Lung (tissue), 12 donors: Measurements from ENCODE around the gene PRICKLE2. TPM values are rescaled to one million over a fixed set of nuclear protein-coding genes. Genes with fewer than 3 reads are reported as not detected.

Source experiments
- ATAC-seq: fragments of 200-7000 bp; cut with Tn5 transposase; one replicate; pipeline ENCODE4 v1.9.1; 2020; ENCODE audit warnings: moderate number of reproducible peaks; ENCODE audit not compliant: insufficient read depth, low FRiP score
- DNase-seq, 3 donors: peaks; one replicate each; pipeline ENCODE4 v3.0.0-alpha.2; 2013 to 2017
- H3K27ac ChIP-seq, 2 donors: one replicate each; pipeline ENCODE4 v1.5.1; 2013; ENCODE audit warnings: mild to moderate bottlenecking in 2 of 2, moderate library complexity in 2 of 2, control low read depth in 1 of 2, inconsistent platforms in 1 of 2, low read depth in 1 of 2, low read length in 1 of 2
- H3K27me3 ChIP-seq, 3 donors: one replicate each; pipeline ENCODE4 v1.5.1; 2013; ENCODE audit warnings: low read length in 2 of 3; ENCODE audit not compliant: control insufficient read depth in 3 of 3, insufficient read depth in 3 of 3
- H3K36me3 ChIP-seq, 4 donors: one replicate each; pipeline ENCODE4 v1.5.1; 2013; ENCODE audit warnings: low read length in 4 of 4, mild to moderate bottlenecking in 1 of 4, moderate library complexity in 1 of 4; ENCODE audit not compliant: control insufficient read depth in 4 of 4, insufficient read depth in 4 of 4
- H3K4me1 ChIP-seq, 5 donors: one replicate each; pipeline ENCODE4 v1.5.1; 2013; ENCODE audit warnings: low read length in 5 of 5, mild to moderate bottlenecking in 2 of 5, moderate library complexity in 1 of 5; ENCODE audit not compliant: control insufficient read depth in 5 of 5, insufficient read depth in 5 of 5
- H3K4me3 ChIP-seq: one replicate; pipeline ENCODE4 v1.5.1; 2013; ENCODE audit warnings: mild to moderate bottlenecking, control low read depth, moderate library complexity
- H3K9ac ChIP-seq, 2 donors: one replicate each; pipeline ENCODE4 v1.5.1; 2013; ENCODE audit warnings: low read length in 2 of 2, control low read depth in 1 of 2; ENCODE audit not compliant: insufficient read depth in 1 of 2
- H3K9me3 ChIP-seq, 4 donors: one replicate each; pipeline ENCODE4 v1.5.1; 2013; ENCODE audit warnings: low read length in 3 of 4, mild to moderate bottlenecking in 1 of 4, moderate library complexity in 1 of 4; ENCODE audit not compliant: control insufficient read depth in 4 of 4, insufficient read depth in 3 of 4
- WGBS, 2 donors: extraction: QIAGEN DNeasy Blood & Tissue Kit; methylation state at CpG; one replicate each; pipeline ENCODE4 v1.1.7; 2013; 5-methylcytosine and 5-hydroxymethylcytosine counted together
- polyA plus RNA-seq, 2 donors: library from polyadenylated mRNA; stranded (reverse); fragments of 200-250 nt; gene quantifications; one replicate each; pipeline ENCODE4 v1.2.1, GENCODE V29; 2013
- total RNA-seq, 2 donors: library from RNA; depleted of rRNA in 1 of 2; stranded (reverse); fragments of >200 nt in 1 of 2; gene quantifications; one replicate each; pipeline ENCODE4 v1.2.1, GENCODE V29; 2014 to 2021
- TF ChIP-seq, protein P1 (sequence below): IDR thresholded peaks from 2 replicates; pipeline ENCODE4 v1.5.1; 2012; ENCODE audit warnings: mild to moderate bottlenecking; ENCODE audit errors: control extremely low read depth, extremely low read depth
- donor health status: control.
- donor health status: control.
- donor health status: Bipolar disorder and iron deficiency.
- donor health status: healthy.
- donor health status: DM: yes; HTN: yes; CAD: no.

PRICKLE2 gene
- total and polyA plus RNA-seq, 4 donors: 4.0 to 88.0 (median 19.9) TPM

DNA sequence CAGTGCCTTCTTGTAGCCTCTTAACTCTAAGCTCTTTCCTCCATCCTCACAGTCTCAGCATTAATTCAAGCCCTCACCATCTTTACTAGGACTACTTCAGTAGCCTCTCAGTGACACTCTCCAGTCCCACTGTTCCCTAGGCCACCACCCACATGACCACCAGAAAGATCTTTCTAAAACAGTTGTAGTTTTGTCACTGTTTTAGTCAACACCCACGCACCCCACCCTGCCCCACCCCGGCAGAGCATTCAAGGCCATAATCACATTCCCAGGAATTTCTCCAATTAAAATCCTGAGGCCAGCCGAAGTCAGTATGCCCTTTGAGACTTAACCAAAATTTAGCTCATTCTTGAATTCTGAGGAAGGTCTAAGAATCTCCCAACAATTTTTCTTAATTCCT is 170.8 kb downstream of the PRICKLE2 start:
- Histone ChIP-seq H3K9ac (no peak overlapping the region), H3K27ac (no peak overlapping the region), H3K36me3 (no peaks in the 10 kb centered on the region), H3K27me3 (no peaks in the 10 kb centered on the region), H3K4me1 (peaks cover 0 to 2% (median 0%) of the 10 kb centered on the region in 5 donors), H3K4me3 (no peak overlapping the region), H3K9me3 (no peaks in the 10 kb centered on the region)
- ATAC-seq (no peak), DNase-seq (no peak)
- TF ChIP-seq, protein P1, sequence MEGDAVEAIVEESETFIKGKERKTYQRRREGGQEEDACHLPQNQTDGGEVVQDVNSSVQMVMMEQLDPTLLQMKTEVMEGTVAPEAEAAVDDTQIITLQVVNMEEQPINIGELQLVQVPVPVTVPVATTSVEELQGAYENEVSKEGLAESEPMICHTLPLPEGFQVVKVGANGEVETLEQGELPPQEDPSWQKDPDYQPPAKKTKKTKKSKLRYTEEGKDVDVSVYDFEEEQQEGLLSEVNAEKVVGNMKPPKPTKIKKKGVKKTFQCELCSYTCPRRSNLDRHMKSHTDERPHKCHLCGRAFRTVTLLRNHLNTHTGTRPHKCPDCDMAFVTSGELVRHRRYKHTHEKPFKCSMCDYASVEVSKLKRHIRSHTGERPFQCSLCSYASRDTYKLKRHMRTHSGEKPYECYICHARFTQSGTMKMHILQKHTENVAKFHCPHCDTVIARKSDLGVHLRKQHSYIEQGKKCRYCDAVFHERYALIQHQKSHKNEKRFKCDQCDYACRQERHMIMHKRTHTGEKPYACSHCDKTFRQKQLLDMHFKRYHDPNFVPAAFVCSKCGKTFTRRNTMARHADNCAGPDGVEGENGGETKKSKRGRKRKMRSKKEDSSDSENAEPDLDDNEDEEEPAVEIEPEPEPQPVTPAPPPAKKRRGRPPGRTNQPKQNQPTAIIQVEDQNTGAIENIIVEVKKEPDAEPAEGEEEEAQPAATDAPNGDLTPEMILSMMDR: no peak
- WGBS, 2 donors: 88 to 91% methylated on average over 3 of the region's 3 CpGs

DNA sequence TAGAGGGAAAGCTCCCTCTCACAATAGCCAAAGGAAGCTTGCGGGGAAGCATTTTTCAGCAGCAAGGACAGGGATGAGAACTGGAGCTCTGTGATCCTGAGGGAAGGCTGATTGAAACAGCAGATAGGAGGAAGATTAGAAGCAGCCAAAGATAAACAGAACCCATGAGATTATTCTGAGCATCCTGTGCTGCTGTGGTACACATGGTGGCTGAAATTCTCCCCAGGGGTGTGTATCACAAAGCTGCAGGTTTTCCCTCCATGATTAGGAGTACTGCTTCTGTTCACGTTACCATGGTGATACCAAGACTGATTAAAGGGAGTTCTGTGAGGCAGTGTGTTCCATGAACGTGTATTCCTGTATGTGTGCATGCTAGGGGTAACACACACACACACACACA is 171.7 kb downstream of the PRICKLE2 start:
- TF ChIP-seq, protein P1: no peak
- no peak for ATAC-seq

DNA sequence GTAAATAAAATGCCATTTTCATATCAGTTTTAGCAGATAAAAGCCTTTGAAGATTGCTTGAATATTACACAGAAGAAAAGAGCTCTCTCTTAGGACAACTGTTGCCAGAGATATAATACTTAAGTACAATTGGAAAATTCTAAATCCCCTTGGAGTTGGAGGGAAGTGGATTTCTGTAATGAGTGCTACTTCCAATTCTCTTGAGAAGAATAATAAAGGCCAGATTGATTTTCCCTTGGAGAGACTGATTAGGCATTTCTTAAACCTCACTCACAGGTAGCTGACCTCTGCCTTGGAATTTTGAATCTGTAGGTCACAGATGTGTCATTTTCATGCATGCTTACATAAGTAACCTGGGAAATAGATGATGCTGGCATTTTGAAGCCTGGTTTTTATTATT is 172.1 kb downstream of the PRICKLE2 start:
- Histone ChIP-seq H3K4me3 (no peak overlapping the region), H3K9me3 (no peaks in the 10 kb centered on the region), H3K9ac (no peak overlapping the region), H3K27ac (no peak overlapping the region), H3K36me3 (no peaks in the 10 kb centered on the region), H3K27me3 (no peaks in the 10 kb centered on the region), H3K4me1 (peaks cover 0 to 2% (median 0%) of the 10 kb centered on the region in 5 donors)
- no peak for DNase-seq
- TF ChIP-seq, protein P1: no peak
- no peak for ATAC-seq

More for the DNA sequence above, 171.7 kb downstream of the PRICKLE2 start:
- DNase-seq: no peak
- Histone ChIP-seq H3K4me3 (no peak overlapping the region), H3K36me3 (no peaks in the 10 kb centered on the region), H3K4me1 (peaks cover 0 to 2% (median 0%) of the 10 kb centered on the region in 5 donors), H3K27ac (no peak overlapping the region), H3K27me3 (no peaks in the 10 kb centered on the region), H3K9me3 (no peaks in the 10 kb centered on the region), H3K9ac (no peak overlapping the region)
- 63 to 81% methylated on average over 3 of the region's 3 CpGs for WGBS, 2 donors

DNA sequence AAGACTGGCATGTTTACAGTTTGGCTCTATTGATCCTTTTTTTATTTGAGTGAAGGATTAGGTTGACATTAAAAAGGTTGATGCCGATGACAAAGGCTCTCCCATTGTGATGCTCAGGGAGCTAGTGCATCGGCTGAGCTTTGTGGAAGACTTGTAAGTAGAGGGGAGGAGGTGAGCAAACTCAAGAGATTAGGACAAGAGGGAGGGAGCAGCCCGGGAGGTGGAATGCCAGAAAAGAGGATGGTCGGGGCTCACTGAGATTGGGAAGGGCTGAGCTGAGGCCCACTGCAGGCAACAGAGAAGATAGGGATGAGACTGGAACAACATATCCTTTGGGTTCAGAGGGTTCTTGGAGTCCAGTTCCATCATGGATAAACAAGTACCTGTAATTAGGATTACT is 175.4 kb downstream of the PRICKLE2 start:
- WGBS, 2 donors: 78 to 92% methylated on average over 4 of the region's 4 CpGs
- Histone ChIP-seq H3K27ac (no peak overlapping the region), H3K9me3 (no peaks in the 10 kb centered on the region), H3K4me3 (no peak overlapping the region), H3K36me3 (no peaks in the 10 kb centered on the region), H3K9ac (no peak overlapping the region), H3K4me1 (peaks cover 0 to 5% (median 0%) of the 10 kb centered on the region in 5 donors), H3K27me3 (no peaks in the 10 kb centered on the region)
- ATAC-seq: no peak
- TF ChIP-seq, protein P1: no peak
- DNase-seq: no peak
